MM.1S (cell line): ENCODE data around the gene NMRAL1.

Experiments
- DNase-seq: peaks from one replicate; pipeline ENCODE4 v3.0.0-alpha.2; 2015
- H2AFZ ChIP-seq: fragments of 300-600 bp; sonication (generic); 2 replicates; pipeline ENCODE4 v1.6.0; 2016; ENCODE audit warnings: antibody characterized with exemption, low read length
- H3F3A ChIP-seq: fragments of 300-600 bp; sonication (generic); 2 replicates; pipeline ENCODE4 v1.6.1; 2016; ENCODE audit warnings: mild to moderate bottlenecking, antibody characterized with exemption, low read length, moderate library complexity, mixed read lengths; ENCODE audit not compliant: insufficient read depth
- H3K27ac ChIP-seq: fragments of 300-600 bp; sonication (generic); 2 replicates; pipeline ENCODE4 v1.5.1; 2016; ENCODE audit warnings: mild to moderate bottlenecking, low read length
- H3K27me3 ChIP-seq: fragments of 300-600 bp; sonication (generic); replicated peaks from 2 replicates; pipeline ENCODE4 v1.6.0; 2016; ENCODE audit warnings: low read length; ENCODE audit not compliant: insufficient read depth
- H3K36me3 ChIP-seq: fragments of 300-600 bp; sonication (generic); replicated peaks from 2 replicates; pipeline ENCODE4 v1.6.1; 2016; ENCODE audit warnings: mild to moderate bottlenecking, low read length, mixed read lengths; ENCODE audit not compliant: insufficient read depth
- H3K4me1 ChIP-seq: fragments of 300-600 bp; sonication (generic); 2 replicates; pipeline ENCODE4 v1.6.1; 2016; ENCODE audit warnings: low read length, mixed read lengths
- H3K4me2 ChIP-seq: fragments of 300-600 bp; sonication (generic); 2 replicates; pipeline ENCODE4 v1.6.0; 2016; ENCODE audit warnings: low read depth, low read length
- H3K4me3 ChIP-seq: fragments of 300-600 bp; sonication (generic); 2 replicates; pipeline ENCODE4 v1.5.1; 2016; ENCODE audit warnings: low read length, mixed read lengths
- H3K79me2 ChIP-seq: fragments of 300-600 bp; sonication (generic); 2 replicates; pipeline ENCODE4 v1.6.1; 2016; ENCODE audit warnings: mixed run types, low read length, mixed read lengths
- H3K9ac ChIP-seq: fragments of 300-600 bp; sonication (generic); 2 replicates; pipeline ENCODE4 v1.6.1; 2016; ENCODE audit warnings: low read length, mixed read lengths
- H3K9me2 ChIP-seq: fragments of 300-600 bp; sonication (generic); replicated peaks from 2 replicates; pipeline ENCODE4 v1.6.1; 2016; ENCODE audit warnings: mild to moderate bottlenecking, low read length, mixed read lengths; ENCODE audit not compliant: insufficient read depth
- H3K9me3 ChIP-seq: fragments of 300-600 bp; sonication (generic); replicated peaks from 2 replicates; pipeline ENCODE4 v1.6.1; 2016; ENCODE audit warnings: mild to moderate bottlenecking, low read length, mixed read lengths; ENCODE audit not compliant: insufficient read depth
- H4K20me1 ChIP-seq: fragments of 300-600 bp; sonication (generic); 2 replicates; pipeline ENCODE4 v1.6.1; 2016; ENCODE audit warnings: mild to moderate bottlenecking, low read length, moderate library complexity, mixed read lengths; ENCODE audit not compliant: insufficient read depth
- CTCF ChIP-seq: fragments of 300-600 bp; sonication (generic); IDR thresholded peaks from 2 replicates; pipeline ENCODE4 v1.5.1; 2016; ENCODE audit warnings: antibody characterized with exemption, low read length, mixed read lengths
- EZH2 ChIP-seq: fragments of 300-600 bp; sonication (generic); optimal IDR thresholded peaks from 2 replicates; pipeline ENCODE3; 2017; ENCODE audit warnings: low read depth, mild to moderate bottlenecking, antibody characterized with exemption, low read length, mixed read lengths
- EZH2phosphoT487 ChIP-seq: fragments of 300-600 bp; sonication (generic); IDR thresholded peaks from 2 replicates; pipeline ENCODE4 v1.6.1; 2018; ENCODE audit warnings: antibody characterized with exemption, low read length

Gene NMRAL1

DNA sequence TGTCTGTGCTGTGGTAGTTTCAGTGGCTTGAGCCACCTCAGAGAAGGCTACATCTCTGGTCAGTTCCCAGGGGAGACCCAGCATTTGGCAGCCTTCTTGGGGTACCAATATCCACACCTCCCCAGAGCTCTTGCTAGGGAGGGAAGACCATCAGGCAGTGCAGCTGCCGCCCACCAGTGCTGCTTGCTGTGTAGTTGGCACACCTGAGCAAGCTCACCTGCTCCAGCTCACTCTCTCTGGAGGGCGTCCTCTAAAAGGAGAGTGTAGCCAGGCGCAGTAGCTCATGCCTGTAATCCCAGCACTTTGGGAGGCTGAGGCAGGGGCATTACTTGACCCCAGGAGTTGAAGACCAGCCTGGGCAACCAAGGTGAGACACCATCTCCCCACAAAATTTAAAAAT is 34.4 kb upstream of the NMRAL1 start:
- H4K20me1 ChIP-seq = no peaks in the 10 kb centered on the region
- peaks cover 36% of the 10 kb centered on the region for H3K4me1 ChIP-seq
- H3K27ac ChIP-seq = no peak overlapping the region
- no peak for DNase-seq
- no peak overlapping the region for H2AFZ ChIP-seq
- H3K27me3 ChIP-seq = no peaks in the 10 kb centered on the region
- no peaks in the 10 kb centered on the region for H3K9me3 ChIP-seq
- H3K9ac ChIP-seq = no peak overlapping the region
- H3K36me3 ChIP-seq = 0 out of 2 replicates have a peak, but pooled peaks cover 4% of the 10 kb centered on the region
- H3K4me2 ChIP-seq = no peak overlapping the region
- peaks cover 54% of the 10 kb centered on the region for H3K79me2 ChIP-seq
- H3K9me2 ChIP-seq = no peaks in the 10 kb centered on the region
- H3K4me3 ChIP-seq = no peak overlapping the region
- no peak for TF ChIP-seq CTCF
- TF ChIP-seq EZH2 = no peak
- no peak for TF ChIP-seq EZH2phosphoT487
- peaks cover 20% of the 10 kb centered on the region for H3F3A ChIP-seq

GRCh38 chr16:4507588-4508345 is 33.3 kb upstream of the NMRAL1 start:
- Histone ChIP-seq H3K36me3 (0 out of 2 replicates have a peak, but pooled peaks cover 4% of the 10 kb centered on the region), H3F3A (peaks cover 15% of the 10 kb centered on the region), H3K9ac (no peak overlapping the region), H3K9me2 (no peaks in the 10 kb centered on the region), H2AFZ (no peak overlapping the region), H3K27ac (no peak overlapping the region), H3K4me2 (no peak overlapping the region), H3K4me1 (peaks cover 28% of the 10 kb centered on the region), H3K27me3 (no peaks in the 10 kb centered on the region), H3K9me3 (no peaks in the 10 kb centered on the region), H3K79me2 (peaks cover 51% of the 10 kb centered on the region), H4K20me1 (no peaks in the 10 kb centered on the region), H3K4me3 (no peak overlapping the region)
- no peak for TF ChIP-seq EZH2
- no peak for DNase-seq

GRCh38 chr16:4506450-4506849 is 32.0 kb upstream of the NMRAL1 start:
- Histone ChIP-seq H3K36me3 (0 out of 2 replicates have a peak, but pooled peaks cover 4% of the 10 kb centered on the region), H3F3A (peaks cover 15% of the 10 kb centered on the region), H3K4me2 (peak overlapping the region; percentile 81; the same call in 1 of the 2 replicates), H3K4me3 (no peak overlapping the region), H4K20me1 (no peaks in the 10 kb centered on the region), H3K9me3 (no peaks in the 10 kb centered on the region), H3K79me2 (peaks cover 48% of the 10 kb centered on the region), H3K9ac (peak overlapping the region; percentile 49; the same call in 1 of the 2 replicates), H2AFZ (no peak overlapping the region), H3K27ac (peak overlapping the region; percentile 82; the same call in 1 of the 2 replicates), H3K27me3 (no peaks in the 10 kb centered on the region), H3K9me2 (no peaks in the 10 kb centered on the region), H3K4me1 (peaks cover 27% of the 10 kb centered on the region)
- DNase-seq = peak; percentile 81
- peak; percentile 90 for TF ChIP-seq CTCF
- no peak for TF ChIP-seq EZH2phosphoT487
